Posterior vena cava (tissue), 2 donors: Measurements from ENCODE around the gene CNOT3. TPM values are rescaled to one million over a fixed set of nuclear protein-coding genes. Genes with fewer than 3 reads are reported as not detected.
"Not testable (repeated sequence)": the region's sequence is repeated elsewhere in the genome, so short reads cannot be mapped to it uniquely, and the experiment has no call there.

Experiments used
- DNase-seq: peaks from one replicate; pipeline ENCODE4 v3.0.0-alpha.2; 2020; ENCODE audit warnings: low spot score
- intact Hi-C, 2 donors: fragments of 100-400 bp; cut with DNase I; formaldehyde crosslinking; loops; one replicate each; pipeline versions ENCODE4 v1.14.1 to v1.14.2; 2022 to 2023
- total RNA-seq, 2 donors: library from RNA; stranded (reverse); fragmentation: NEBNext Ultra II Directional; extraction: Animal tissue kit (Norgen Biotek cat#: 25700); gene quantifications; one replicate each; pipeline ENCODE4 v1.2.1, GENCODE V29; 2021
- donor health status: DM: yes; HTN: yes; CAD: no.
- donor health status: DM: yes; HTN: yes; CAD: no.

CNOT3 gene
- total RNA-seq, 2 donors from 2014 or later, result 25.6 to 29.1 TPM

GRCh38 chr19:54183431-54183830, 45.9 kb downstream of the CNOT3 start:
- intact Hi-C loops, result no loop called here
- DNase-seq, result no peak

GRCh38 chr19:54186351-54186750, 48.8 kb downstream of the CNOT3 start:
- intact Hi-C loops, result no loop called here
- DNase-seq, result no peak

GRCh38 chr19:54186934-54187381, 49.4 kb downstream of the CNOT3 start:
- DNase-seq, result no peak
- intact Hi-C loops, result no loop called here

- DNase-seq, result peak; percentile 81
- intact Hi-C loops, result no loop called here
Observed at GRCh38 chr19:54188215-54188871, 50.8 kb downstream of the CNOT3 start.

GRCh38 chr19:54189145-54189734, 51.7 kb downstream of the CNOT3 start, which contains the start of gene MBOAT7:
TSS of gene MBOAT7 (minus strand) at chr19:54189580. CDS start at chr19:54188508, 1,072 bp downstream.
- DNase-seq, result no peak
- intact Hi-C loops, result no loop called here

- intact Hi-C loops, result no loop called here
- peak; percentile 100 for DNase-seq
Observed at GRCh38 chr19:54189735-54190502, 52.4 kb downstream of the CNOT3 start.

- intact Hi-C loops, result no loop called here
- DNase-seq, result peak; percentile 100
Observed at GRCh38 chr19:54190503-54191010, 53.0 kb downstream of the CNOT3 start.

- intact Hi-C loops, result no loop called here
- peak; percentile 96 for DNase-seq
Observed at GRCh38 chr19:54191011-54191810, 53.6 kb downstream of the CNOT3 start, which contains the start of gene TSEN34. TSS of gene TSEN34 (plus strand) at chr19:54191308. CDS start at chr19:54191365, 57 bp downstream.

- intact Hi-C loops, result no loop called here
Observed at GRCh38 chr19:54191811-54192453, 54.4 kb downstream of the CNOT3 start.

GRCh38 chr19:54193011-54193410, 55.4 kb downstream of the CNOT3 start:
- intact Hi-C loops, result no loop called here
- DNase-seq, result no peak

More at GRCh38 chr19:54191811-54192453, 54.4 kb downstream of the CNOT3 start:
- no peak for DNase-seq

GRCh38 chr19:54194463-54194862, 56.9 kb downstream of the CNOT3 start:
- not testable (repeated sequence) for DNase-seq

GRCh38 chr19:54196536-54196935, 59.0 kb downstream of the CNOT3 start:
- intact Hi-C loops, result no loop called here

More at GRCh38 chr19:54194463-54194862, 56.9 kb downstream of the CNOT3 start:
- intact Hi-C loops, result not testable (repeated sequence)

GRCh38 chr19:54197121-54197520, 59.6 kb downstream of the CNOT3 start:
- intact Hi-C loops, result no loop called here
- DNase-seq, result no peak

More at GRCh38 chr19:54196536-54196935, 59.0 kb downstream of the CNOT3 start:
- DNase-seq, result no peak

GRCh38 chr19:54199401-54199800, 61.8 kb downstream of the CNOT3 start:
- no peak for DNase-seq
- intact Hi-C loops, result no loop called here

GRCh38 chr19:54201172-54201701, 63.7 kb downstream of the CNOT3 start:
- intact Hi-C loops, result no loop called here
- no peak for DNase-seq

- DNase-seq, result peak; percentile 38
- intact Hi-C loops, result no loop called here
Observed at GRCh38 chr19:54201980-54202379, 64.4 kb downstream of the CNOT3 start.

- intact Hi-C loops, result no loop called here
- peak; percentile 55 for DNase-seq
Observed at GRCh38 chr19:54203151-54203611, 65.6 kb downstream of the CNOT3 start.
